Esophagus muscularis mucosa (tissue), 4 donors: ENCODE measurements around the gene EHBP1.

Source experiments
- EP300 ChIP-seq: sonication (generic); formaldehyde crosslinking; IDR thresholded peaks from one replicate; pipeline ENCODE4 v1.6.1; 2017; ENCODE audit warnings: antibody characterized with exemption
- POLR2A ChIP-seq: fragments of 450-650 bp; IDR thresholded peaks from one replicate; pipeline ENCODE4 v1.6.1; 2017; ENCODE audit warnings: antibody characterized with exemption, moderate library complexity, mild to moderate bottlenecking, low read depth
- TF ChIP-seq, protein P1 (sequence below), 3 experiments: fragments of 200-600 bp in 2 of 3; fragments of 450-650 bp in 1 of 3; sonication (generic) in 2 of 3; IDR thresholded peaks; one replicate each; pipeline ENCODE4 v1.5.1; 2017 to 2019; ENCODE audit warnings: antibody characterized with exemption in 3 of 3, mild to moderate bottlenecking in 2 of 3, moderate library complexity in 1 of 3

DNA sequence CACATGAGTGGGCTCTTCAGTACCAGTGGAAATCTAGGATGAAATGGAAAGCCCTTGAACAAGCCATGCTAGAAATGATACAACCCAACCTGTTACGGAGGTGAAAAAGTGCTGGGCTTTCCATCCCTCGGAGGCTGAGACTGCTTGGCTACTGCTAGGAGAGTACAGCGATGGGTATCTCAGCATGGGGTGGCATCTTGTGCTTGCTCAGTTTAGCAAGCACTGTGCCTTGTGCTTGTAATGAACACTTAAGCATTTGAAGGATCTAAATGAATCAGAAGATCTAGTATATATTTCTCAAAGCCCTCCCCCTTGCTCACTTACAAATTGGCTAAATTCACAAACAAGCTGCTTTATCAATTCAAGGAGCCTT is 44.3 kb upstream of the EHBP1 start:
- TF ChIP-seq, protein P1, sequence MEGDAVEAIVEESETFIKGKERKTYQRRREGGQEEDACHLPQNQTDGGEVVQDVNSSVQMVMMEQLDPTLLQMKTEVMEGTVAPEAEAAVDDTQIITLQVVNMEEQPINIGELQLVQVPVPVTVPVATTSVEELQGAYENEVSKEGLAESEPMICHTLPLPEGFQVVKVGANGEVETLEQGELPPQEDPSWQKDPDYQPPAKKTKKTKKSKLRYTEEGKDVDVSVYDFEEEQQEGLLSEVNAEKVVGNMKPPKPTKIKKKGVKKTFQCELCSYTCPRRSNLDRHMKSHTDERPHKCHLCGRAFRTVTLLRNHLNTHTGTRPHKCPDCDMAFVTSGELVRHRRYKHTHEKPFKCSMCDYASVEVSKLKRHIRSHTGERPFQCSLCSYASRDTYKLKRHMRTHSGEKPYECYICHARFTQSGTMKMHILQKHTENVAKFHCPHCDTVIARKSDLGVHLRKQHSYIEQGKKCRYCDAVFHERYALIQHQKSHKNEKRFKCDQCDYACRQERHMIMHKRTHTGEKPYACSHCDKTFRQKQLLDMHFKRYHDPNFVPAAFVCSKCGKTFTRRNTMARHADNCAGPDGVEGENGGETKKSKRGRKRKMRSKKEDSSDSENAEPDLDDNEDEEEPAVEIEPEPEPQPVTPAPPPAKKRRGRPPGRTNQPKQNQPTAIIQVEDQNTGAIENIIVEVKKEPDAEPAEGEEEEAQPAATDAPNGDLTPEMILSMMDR (IDR thresholded peaks at IDR 0.05) = no peak
- TF ChIP-seq POLR2A = no peak
- TF ChIP-seq EP300 = no peak
